ENCODE measurements around the gene MED12L.

Gene MED12L

DNA sequence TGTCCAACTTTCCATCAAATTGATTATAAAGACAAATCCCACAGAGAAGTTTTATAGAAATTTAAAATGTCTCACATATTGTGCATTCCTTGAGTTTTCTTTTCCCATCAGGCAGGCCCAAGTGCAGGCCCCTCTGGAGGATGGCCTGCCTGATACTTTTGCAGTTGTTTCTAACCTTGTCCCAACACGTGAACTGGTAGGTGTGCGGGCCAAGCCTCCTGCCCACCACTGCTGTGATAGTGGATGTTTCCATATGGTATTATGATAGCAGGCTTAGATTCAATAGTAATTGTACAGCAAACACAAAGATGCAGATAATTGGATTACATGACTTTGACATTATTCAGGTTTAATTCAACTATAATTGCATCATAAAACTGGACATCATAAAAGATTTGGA is 297.6 kb downstream of the MED12L start:
- ATAC-seq, result no peak
- TF ChIP-seq ZC3H10 (CRISPR knock-in tag; IDR thresholded peaks at IDR 0.05), result no peak
- TF ChIP-seq CREB5 (CRISPR knock-in tag; IDR thresholded peaks at IDR 0.05; ENCODE audit: low read depth), result no peak
- no peak for TF ChIP-seq RARB (CRISPR knock-in tag; IDR thresholded peaks at IDR 0.05)
- no peak for TF ChIP-seq ZNF565 (CRISPR knock-in tag; conservative IDR thresholded peaks at IDR 0.05; ENCODE audit: low read depth)
- TF ChIP-seq TCF4 (CRISPR knock-in tag; IDR thresholded peaks at IDR 0.05; ENCODE audit: borderline replicate concordance), result no peak; the same call in 1 of the 2 replicates
- TF ChIP-seq, protein P1, sequence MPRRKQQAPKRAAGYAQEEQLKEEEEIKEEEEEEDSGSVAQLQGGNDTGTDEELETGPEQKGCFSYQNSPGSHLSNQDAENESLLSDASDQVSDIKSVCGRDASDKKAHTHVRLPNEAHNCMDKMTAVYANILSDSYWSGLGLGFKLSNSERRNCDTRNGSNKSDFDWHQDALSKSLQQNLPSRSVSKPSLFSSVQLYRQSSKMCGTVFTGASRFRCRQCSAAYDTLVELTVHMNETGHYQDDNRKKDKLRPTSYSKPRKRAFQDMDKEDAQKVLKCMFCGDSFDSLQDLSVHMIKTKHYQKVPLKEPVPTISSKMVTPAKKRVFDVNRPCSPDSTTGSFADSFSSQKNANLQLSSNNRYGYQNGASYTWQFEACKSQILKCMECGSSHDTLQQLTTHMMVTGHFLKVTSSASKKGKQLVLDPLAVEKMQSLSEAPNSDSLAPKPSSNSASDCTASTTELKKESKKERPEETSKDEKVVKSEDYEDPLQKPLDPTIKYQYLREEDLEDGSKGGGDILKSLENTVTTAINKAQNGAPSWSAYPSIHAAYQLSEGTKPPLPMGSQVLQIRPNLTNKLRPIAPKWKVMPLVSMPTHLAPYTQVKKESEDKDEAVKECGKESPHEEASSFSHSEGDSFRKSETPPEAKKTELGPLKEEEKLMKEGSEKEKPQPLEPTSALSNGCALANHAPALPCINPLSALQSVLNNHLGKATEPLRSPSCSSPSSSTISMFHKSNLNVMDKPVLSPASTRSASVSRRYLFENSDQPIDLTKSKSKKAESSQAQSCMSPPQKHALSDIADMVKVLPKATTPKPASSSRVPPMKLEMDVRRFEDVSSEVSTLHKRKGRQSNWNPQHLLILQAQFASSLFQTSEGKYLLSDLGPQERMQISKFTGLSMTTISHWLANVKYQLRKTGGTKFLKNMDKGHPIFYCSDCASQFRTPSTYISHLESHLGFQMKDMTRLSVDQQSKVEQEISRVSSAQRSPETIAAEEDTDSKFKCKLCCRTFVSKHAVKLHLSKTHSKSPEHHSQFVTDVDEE (CRISPR knock-in tag; IDR thresholded peaks at IDR 0.05), result no peak
- no peak for TF ChIP-seq TOX (CRISPR knock-in tag; IDR thresholded peaks at IDR 0.05; ENCODE audit: borderline replicate concordance)
- TF ChIP-seq CSDC2 (CRISPR knock-in tag; IDR thresholded peaks at IDR 0.05), result no peak

DNA sequence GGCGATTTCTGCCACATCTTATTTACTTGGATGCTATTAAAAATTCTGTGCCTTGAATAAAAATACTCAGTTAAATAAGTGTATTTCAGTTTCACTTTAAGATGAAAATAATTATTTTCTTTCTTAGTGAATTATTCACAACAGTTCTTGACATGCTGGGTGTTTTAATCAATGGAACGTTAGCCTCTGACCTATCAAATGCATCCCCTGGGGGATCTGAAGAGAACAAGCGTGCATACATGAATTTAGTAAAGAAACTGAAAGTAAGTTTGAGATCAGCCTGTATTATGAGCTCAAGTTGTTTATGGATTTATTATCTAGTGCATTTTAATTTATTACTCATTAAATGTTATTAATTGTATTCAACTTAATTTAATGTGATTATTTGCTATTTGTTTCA is 298.5 kb downstream of the MED12L start:
- no peak for ATAC-seq
- no peak for TF ChIP-seq ZC3H10 (CRISPR knock-in tag; IDR thresholded peaks at IDR 0.05)
- no peak for TF ChIP-seq ZFP3 (CRISPR knock-in tag; IDR thresholded peaks at IDR 0.05)
- TF ChIP-seq SNAI2 (CRISPR knock-in tag; IDR thresholded peaks at IDR 0.05), result no peak
- no peak for TF ChIP-seq ZNF565 (CRISPR knock-in tag; conservative IDR thresholded peaks at IDR 0.05; ENCODE audit: low read depth)
- no peak for TF ChIP-seq ARNTL (CRISPR knock-in tag; IDR thresholded peaks at IDR 0.05; ENCODE audit: borderline replicate concordance, low read depth)
- no peak for TF ChIP-seq ZNF8 (CRISPR knock-in tag; IDR thresholded peaks at IDR 0.05)
- TF ChIP-seq TCF4 (CRISPR knock-in tag; IDR thresholded peaks at IDR 0.05; ENCODE audit: borderline replicate concordance), result no peak
- TF ChIP-seq, protein P1 (CRISPR knock-in tag; IDR thresholded peaks at IDR 0.05), result no peak
- no peak for TF ChIP-seq CREB5 (CRISPR knock-in tag; IDR thresholded peaks at IDR 0.05; ENCODE audit: low read depth)
- TF ChIP-seq CSDC2 (CRISPR knock-in tag; IDR thresholded peaks at IDR 0.05), result no peak
- no peak for TF ChIP-seq RARB (CRISPR knock-in tag; IDR thresholded peaks at IDR 0.05)
- TF ChIP-seq ESRRG (CRISPR knock-in tag; IDR thresholded peaks at IDR 0.05), result no peak
- TF ChIP-seq, protein P2, sequence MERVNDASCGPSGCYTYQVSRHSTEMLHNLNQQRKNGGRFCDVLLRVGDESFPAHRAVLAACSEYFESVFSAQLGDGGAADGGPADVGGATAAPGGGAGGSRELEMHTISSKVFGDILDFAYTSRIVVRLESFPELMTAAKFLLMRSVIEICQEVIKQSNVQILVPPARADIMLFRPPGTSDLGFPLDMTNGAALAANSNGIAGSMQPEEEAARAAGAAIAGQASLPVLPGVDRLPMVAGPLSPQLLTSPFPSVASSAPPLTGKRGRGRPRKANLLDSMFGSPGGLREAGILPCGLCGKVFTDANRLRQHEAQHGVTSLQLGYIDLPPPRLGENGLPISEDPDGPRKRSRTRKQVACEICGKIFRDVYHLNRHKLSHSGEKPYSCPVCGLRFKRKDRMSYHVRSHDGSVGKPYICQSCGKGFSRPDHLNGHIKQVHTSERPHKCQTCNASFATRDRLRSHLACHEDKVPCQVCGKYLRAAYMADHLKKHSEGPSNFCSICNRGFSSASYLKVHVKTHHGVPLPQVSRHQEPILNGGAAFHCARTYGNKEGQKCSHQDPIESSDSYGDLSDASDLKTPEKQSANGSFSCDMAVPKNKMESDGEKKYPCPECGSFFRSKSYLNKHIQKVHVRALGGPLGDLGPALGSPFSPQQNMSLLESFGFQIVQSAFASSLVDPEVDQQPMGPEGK (CRISPR knock-in tag; IDR thresholded peaks at IDR 0.05; ENCODE audit: borderline replicate concordance), result no peak
- no peak for TF ChIP-seq PPARA (CRISPR knock-in tag; IDR thresholded peaks at IDR 0.05; ENCODE audit: borderline replicate concordance)
- no peak for TF ChIP-seq OSR1 (CRISPR knock-in tag; IDR thresholded peaks at IDR 0.05)
- TF ChIP-seq, protein P3, sequence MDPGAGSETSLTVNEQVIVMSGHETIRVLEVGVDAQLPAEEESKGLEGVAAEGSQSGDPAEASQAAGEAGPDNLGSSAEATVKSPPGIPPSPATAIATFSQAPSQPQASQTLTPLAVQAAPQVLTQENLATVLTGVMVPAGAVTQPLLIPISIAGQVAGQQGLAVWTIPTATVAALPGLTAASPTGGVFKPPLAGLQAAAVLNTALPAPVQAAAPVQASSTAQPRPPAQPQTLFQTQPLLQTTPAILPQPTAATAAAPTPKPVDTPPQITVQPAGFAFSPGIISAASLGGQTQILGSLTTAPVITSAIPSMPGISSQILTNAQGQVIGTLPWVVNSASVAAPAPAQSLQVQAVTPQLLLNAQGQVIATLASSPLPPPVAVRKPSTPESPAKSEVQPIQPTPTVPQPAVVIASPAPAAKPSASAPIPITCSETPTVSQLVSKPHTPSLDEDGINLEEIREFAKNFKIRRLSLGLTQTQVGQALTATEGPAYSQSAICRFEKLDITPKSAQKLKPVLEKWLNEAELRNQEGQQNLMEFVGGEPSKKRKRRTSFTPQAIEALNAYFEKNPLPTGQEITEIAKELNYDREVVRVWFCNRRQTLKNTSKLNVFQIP (CRISPR knock-in tag; IDR thresholded peaks at IDR 0.05; ENCODE audit: borderline replicate concordance, low read depth), result no peak
- TF ChIP-seq GLIS3 (CRISPR knock-in tag; IDR thresholded peaks at IDR 0.05), result no peak
- TF ChIP-seq BACH2 (CRISPR knock-in tag; IDR thresholded peaks at IDR 0.05; ENCODE audit: borderline replicate concordance), result no peak
- no peak for TF ChIP-seq CSRNP3 (CRISPR knock-in tag; IDR thresholded peaks at IDR 0.05)
